GM12878 (cell line): ENCODE data around the gene GALNT18. TPM values are rescaled to one million over a fixed set of nuclear protein-coding genes. Genes with fewer than 3 reads are reported as not detected.

Source experiments
- ATAC-seq: fragments of 200-7000 bp; cut with Tn5 transposase; 3 replicates; pipeline ENCODE4 v1.9.1; 2020; ENCODE audit warnings: mild to moderate bottlenecking, moderate library complexity
- BruUV-seq: library from RNA; stranded (reverse); fragments of 400-500 nt; replicated peaks from 2 replicates; lab custom pipeline; 2021; lab: Mats Ljungman, UMichigan
- CTCF ChIA-PET: fragments of 300-600 bp; sonication (Branson Sonifier 250); formaldehyde crosslinking; extraction: SDS; loops from one replicate; lab custom pipeline; 2021; ENCODE audit warnings: inconsistent platforms; lab: Yijun Ruan, JAX
- POLR2A ChIA-PET: fragments of 350-600 bp; formaldehyde crosslinking; extraction: SDS; loops from one replicate; lab custom pipeline; 2021; ENCODE audit warnings: inconsistent platforms; lab: Charles Lee
- RAD21 ChIA-PET: fragments of 300-600 bp; sonication (Branson Sonifier 250); formaldehyde crosslinking; loops from one replicate; lab custom pipeline; 2023; ENCODE audit warnings: antibody characterized with exemption; ENCODE audit not compliant: unreplicated experiment; lab: Charles Lee
- SMC1A ChIA-PET: fragments of 300-600 bp; sonication (Branson Sonifier 250); formaldehyde crosslinking; loops from one replicate; lab custom pipeline; 2023; ENCODE audit not compliant: unreplicated experiment, uncharacterized antibody; lab: Charles Lee
- DNase-seq: peaks from one replicate; pipeline ENCODE4 v3.0.0-alpha.2; 2011; ENCODE audit warnings: low read depth, low spot score
- FAIRE-seq: peaks from 3 replicates; lab custom pipeline; 2011; peaks lifted over from hg19 to GRCh38; lab: Jason Lieb, UNC
- H2AFZ ChIP-seq: 2 replicates; pipeline ENCODE4 v1.6.0; 2011; ENCODE audit warnings: low read depth, low read length, control low read depth; ENCODE audit not compliant: control insufficient read depth
- H3K27ac ChIP-seq: 2 replicates; pipeline ENCODE4 v1.5.1; 2011; ENCODE audit warnings: control low read depth; ENCODE audit not compliant: control insufficient read depth, insufficient read depth
- H3K27me3 ChIP-seq, 2 experiments: replicated peaks in 1 of 2; 2 replicates each; pipeline versions ENCODE4 v1.6.0 to v1.6.1; 2011; ENCODE audit warnings: low read length in 1 of 2; ENCODE audit not compliant: control insufficient read depth in 2 of 2, insufficient read depth in 2 of 2
- H3K36me3 ChIP-seq, 2 experiments: 2 replicates each; pipeline ENCODE4 v1.5.1; 2011; ENCODE audit warnings: low read length in 1 of 2; ENCODE audit not compliant: control insufficient read depth in 2 of 2, insufficient read depth in 2 of 2
- H3K4me1 ChIP-seq: 2 replicates; pipeline ENCODE4 v1.6.1; 2011; ENCODE audit warnings: mild to moderate bottlenecking, low read length, moderate library complexity, mixed read lengths; ENCODE audit not compliant: control insufficient read depth, insufficient read depth
- H3K4me2 ChIP-seq: 2 replicates; pipeline ENCODE4 v1.6.0; 2011; ENCODE audit warnings: control low read depth; ENCODE audit not compliant: control insufficient read depth, insufficient read depth
- H3K4me3 ChIP-seq: fragments of 200-600 bp; sonication (generic); 2 replicates; pipeline ENCODE4 v1.5.1; 2016
- H3K79me2 ChIP-seq: 2 replicates; pipeline ENCODE4 v1.6.0; 2011; ENCODE audit warnings: low read length; ENCODE audit not compliant: control insufficient read depth, insufficient read depth
- H3K9ac ChIP-seq: 2 replicates; pipeline ENCODE4 v1.8.0; 2011; ENCODE audit warnings: low read length, control low read depth, mixed read lengths; ENCODE audit not compliant: control insufficient read depth, insufficient read depth
- H3K9me3 ChIP-seq: replicated peaks from 3 replicates; pipeline ENCODE4 v1.5.1; 2011; ENCODE audit warnings: mild to moderate bottlenecking, low read length; ENCODE audit not compliant: control insufficient read depth, insufficient read depth
- H4K20me1 ChIP-seq: 2 replicates; pipeline ENCODE4 v1.6.0; 2011; ENCODE audit not compliant: control insufficient read depth, insufficient read depth
- BRCA1 ChIP-seq: IDR thresholded peaks from 2 replicates; pipeline ENCODE4 v1.6.1; 2011; ENCODE audit warnings: low read depth, low read length, improper control_type of control experiment
- CBX3 ChIP-seq: fragments of 200-600 bp; sonication (generic); IDR thresholded peaks from 2 replicates; pipeline ENCODE4 v1.6.1; 2016; ENCODE audit warnings: low read depth, borderline replicate concordance
- DPF2 ChIP-seq: fragments of 450-650 bp; IDR thresholded peaks from 2 replicates; pipeline ENCODE4 v1.6.1; 2017; ENCODE audit warnings: mild to moderate bottlenecking
- FOXM1 ChIP-seq: IDR thresholded peaks from 2 replicates; pipeline ENCODE4 v1.6.1; 2012; ENCODE audit warnings: low read depth, mild to moderate bottlenecking, inconsistent platforms, low read length, moderate library complexity
- HDAC6 ChIP-seq: fragments of 200-600 bp; sonication (generic); IDR thresholded peaks from one replicate; pipeline ENCODE4 v1.8.0; 2017; ENCODE audit warnings: antibody characterized with exemption; ENCODE audit not compliant: unreplicated experiment
- IKZF2 ChIP-seq, 2 experiments: fragments of 450-650 bp; IDR thresholded peaks; 2 replicates each; pipeline ENCODE4 v1.6.1; 2017; ENCODE audit warnings: mild to moderate bottlenecking in 2 of 2, moderate library complexity in 2 of 2
- MEF2A ChIP-seq: IDR thresholded peaks from 2 replicates; pipeline ENCODE4 v1.6.1; 2011; ENCODE audit warnings: low read depth, mild to moderate bottlenecking, low read length, moderate library complexity; ENCODE audit not compliant: insufficient read depth
- MXI1 ChIP-seq: fragments of 150-350 bp; IDR thresholded peaks from 2 replicates; pipeline ENCODE4 v1.6.1; 2011; ENCODE audit warnings: low read depth, mild to moderate bottlenecking, inconsistent platforms, low read length, improper control_type of control experiment
- NRF1 ChIP-seq: conservative IDR thresholded peaks from 2 replicates; pipeline ENCODE4 v1.6.1; 2011; ENCODE audit warnings: mild to moderate bottlenecking, low read depth, low read length, improper control_type of control experiment
- PML ChIP-seq: IDR thresholded peaks from 2 replicates; pipeline ENCODE4 v1.6.1; 2012; ENCODE audit warnings: low read length, inconsistent platforms
- POU2F2 ChIP-seq: IDR thresholded peaks from 3 replicates; pipeline ENCODE4 v1.6.1; 2011; ENCODE audit warnings: low read depth, mild to moderate bottlenecking, low read length, borderline replicate concordance
- RAD51 ChIP-seq: fragments of 450-650 bp; IDR thresholded peaks from 2 replicates; pipeline ENCODE4 v1.6.1; 2016; ENCODE audit warnings: moderate library complexity, mild to moderate bottlenecking, inconsistent platforms
- SIX5 ChIP-seq: IDR thresholded peaks from 2 replicates; pipeline ENCODE4 v1.6.1; 2011; ENCODE audit warnings: mild to moderate bottlenecking, low read depth, low read length, moderate library complexity; ENCODE audit not compliant: severe bottlenecking
- SRF ChIP-seq, 2 experiments: IDR thresholded peaks; 2 replicates each; pipeline ENCODE4 v1.6.1; 2011; ENCODE audit warnings: low read depth in 2 of 2, low read length in 2 of 2, mild to moderate bottlenecking in 1 of 2, moderate library complexity in 1 of 2
- YBX1 ChIP-seq: fragments of 450-650 bp; IDR thresholded peaks from 2 replicates; pipeline ENCODE4 v1.6.1; 2016; ENCODE audit warnings: antibody characterized with exemption
- WGBS: methylation state at CpG from one replicate; pipeline ENCODE4 v1.1.6; 2016; ENCODE audit warnings: low lambda C conversion rate; ENCODE audit not compliant: insufficient replicate concordance, insufficient coverage; ENCODE audit errors: missing lambda C conversion rate; 5-methylcytosine and 5-hydroxymethylcytosine counted together
- in situ Hi-C: fragments of 300-500 bp; cut with MboI; formaldehyde crosslinking; loops from 9 replicates; pipeline ENCODE4 v1.14.3; 2018; ENCODE audit warnings: mixed read lengths
- intact Hi-C: fragments of 100-400 bp; cut with micrococcal nuclease; formaldehyde crosslinking; loops from one replicate; pipeline ENCODE4 v1.14.2; 2022; ENCODE audit not compliant: unreplicated experiment
- polyA plus RNA-seq, 11 experiments: library from polyadenylated mRNA; depleted of rRNA in 4 of 11; unstranded in 6 of 11; stranded (reverse) in 5 of 11; fragments of >200 nt; fragmentation: Nextera tagmentation in 4 of 11; fragmentation: Illumina TruSeq in 1 of 11; extraction: Ambion mirVana in 4 of 11; extraction: Trizol in 1 of 11; gene quantifications; 1 replicate in 1 of 11; 2 replicates in 10 of 11; pipeline versions ENCODE4 v1.2.1 to v1.2.3, GENCODE V29; 2011 to 2016; ENCODE audit warnings: inconsistent platforms in 2 of 11, missing spikeins in 2 of 11, low read depth in 1 of 11
- total RNA-seq, 4 experiments: library from RNA; depleted of rRNA in 3 of 4; stranded (reverse); fragments of >200 nt in 3 of 4; fragmentation: Illumina TruSeq in 1 of 4; extraction: Trizol in 1 of 4; gene quantifications; 2 replicates each; pipeline versions ENCODE4 v1.2.1 to v1.2.3, GENCODE V29; 2013 to 2021
- TF ChIP-seq, protein P1 (sequence below): fragments of 150-350 bp; IDR thresholded peaks from 2 replicates; pipeline ENCODE4 v1.6.1; 2014; ENCODE audit warnings: mild to moderate bottlenecking, low read depth, low read length
- TF ChIP-seq, protein P2 (sequence below): IDR thresholded peaks from 2 replicates; pipeline ENCODE4 v1.6.1; 2011; ENCODE audit warnings: mild to moderate bottlenecking, low read depth, low read length, moderate library complexity; ENCODE audit not compliant: insufficient replicate concordance

Gene GALNT18
- total and polyA plus RNA-seq, 10 of the 15 experiments (the other 5 are each of a cell fraction or from before 2014, with no cell fraction given), result 1.2 to 14.2 (median 6.3) TPM

DNA sequence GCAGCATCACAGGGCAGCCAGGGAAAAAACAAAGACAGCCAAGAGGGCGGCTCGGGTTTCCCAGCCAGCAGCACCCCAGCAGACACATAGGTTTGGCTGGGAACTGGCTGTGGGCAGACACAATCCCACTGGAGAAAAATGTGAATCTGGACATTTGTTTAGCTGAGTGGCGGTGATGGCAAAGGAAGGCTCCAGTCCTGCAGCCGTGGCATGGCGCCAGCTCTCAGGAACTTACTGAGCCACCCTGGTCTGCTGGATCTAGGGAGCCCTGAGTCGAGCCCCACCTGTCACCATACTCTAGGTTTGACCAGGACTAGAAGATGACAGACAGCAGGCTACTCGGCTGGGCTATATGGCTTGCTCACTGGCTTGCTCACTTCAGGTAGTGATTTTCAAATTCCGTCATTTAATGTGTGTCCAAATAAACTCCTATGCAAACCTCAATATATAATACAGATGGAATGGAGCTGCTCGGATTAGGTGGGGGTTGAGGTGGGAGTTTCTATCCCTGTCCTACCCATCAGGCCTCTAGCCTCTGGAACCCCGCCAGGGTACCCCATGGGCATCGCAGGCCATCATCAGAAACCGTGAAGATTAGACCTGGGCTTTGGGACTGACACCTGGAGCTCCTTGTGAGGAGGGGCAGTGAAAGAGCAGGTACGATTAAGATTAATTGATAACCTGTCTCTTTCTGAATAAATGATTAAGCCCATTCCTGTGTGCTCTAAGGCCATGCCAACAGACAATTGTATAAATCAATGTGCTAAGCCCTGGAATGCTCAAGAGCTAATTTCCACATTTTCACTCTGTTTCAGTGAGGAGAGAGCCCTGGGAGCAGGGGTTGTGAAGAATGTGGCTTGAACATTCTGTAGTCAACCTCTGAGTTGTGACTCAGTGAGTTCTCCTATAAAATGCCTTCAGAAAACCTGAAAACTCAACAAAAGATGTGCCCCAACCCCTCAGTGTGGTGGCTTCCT lies 42.5 kb downstream of the GALNT18 start:
- H3K27me3 ChIP-seq, result no peaks in the 10 kb centered on the region
- DNase-seq, result no peak
- H3K4me1 ChIP-seq, result no peaks in the 10 kb centered on the region
- no peaks in the 10 kb centered on the region for H3K36me3 ChIP-seq
- H2AFZ ChIP-seq, result no peak overlapping the region
- ChIA-PET RAD21 (no interaction called here), POLR2A (no interaction called here), SMC1A (no interaction called here), CTCF (no interaction called here)
- no peak for FAIRE-seq
- H3K4me3 ChIP-seq, result no peak overlapping the region
- no TSS peak for BruUV-seq
- H3K4me2 ChIP-seq, result no peak overlapping the region
- H3K9me3 ChIP-seq, result no peaks in the 10 kb centered on the region
- 59% methylated on average over 13 of the region's 13 CpGs for WGBS
- no peak overlapping the region for H3K9ac ChIP-seq
- TF ChIP-seq POU2F2 (no peak), NRF1 (no peak), RAD51 (no peak), SIX5 (no peak), FOXM1 (no peak), PML (no peak), DPF2 (no peak), SRF (IDR thresholded peaks at IDR 0.05; ENCODE audit: low read depth in 2 of 2, low read length in 2 of 2) (no peak), BRCA1 (no peak), MEF2A (no peak), CBX3 (no peak), IKZF2 (IDR thresholded peaks at IDR 0.05) (no peak), YBX1 (no peak), MXI1 (no peak), HDAC6 (no peak)
- TF ChIP-seq, protein P1, sequence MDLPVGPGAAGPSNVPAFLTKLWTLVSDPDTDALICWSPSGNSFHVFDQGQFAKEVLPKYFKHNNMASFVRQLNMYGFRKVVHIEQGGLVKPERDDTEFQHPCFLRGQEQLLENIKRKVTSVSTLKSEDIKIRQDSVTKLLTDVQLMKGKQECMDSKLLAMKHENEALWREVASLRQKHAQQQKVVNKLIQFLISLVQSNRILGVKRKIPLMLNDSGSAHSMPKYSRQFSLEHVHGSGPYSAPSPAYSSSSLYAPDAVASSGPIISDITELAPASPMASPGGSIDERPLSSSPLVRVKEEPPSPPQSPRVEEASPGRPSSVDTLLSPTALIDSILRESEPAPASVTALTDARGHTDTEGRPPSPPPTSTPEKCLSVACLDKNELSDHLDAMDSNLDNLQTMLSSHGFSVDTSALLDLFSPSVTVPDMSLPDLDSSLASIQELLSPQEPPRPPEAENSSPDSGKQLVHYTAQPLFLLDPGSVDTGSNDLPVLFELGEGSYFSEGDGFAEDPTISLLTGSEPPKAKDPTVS, result no peak
- TF ChIP-seq, protein P2, sequence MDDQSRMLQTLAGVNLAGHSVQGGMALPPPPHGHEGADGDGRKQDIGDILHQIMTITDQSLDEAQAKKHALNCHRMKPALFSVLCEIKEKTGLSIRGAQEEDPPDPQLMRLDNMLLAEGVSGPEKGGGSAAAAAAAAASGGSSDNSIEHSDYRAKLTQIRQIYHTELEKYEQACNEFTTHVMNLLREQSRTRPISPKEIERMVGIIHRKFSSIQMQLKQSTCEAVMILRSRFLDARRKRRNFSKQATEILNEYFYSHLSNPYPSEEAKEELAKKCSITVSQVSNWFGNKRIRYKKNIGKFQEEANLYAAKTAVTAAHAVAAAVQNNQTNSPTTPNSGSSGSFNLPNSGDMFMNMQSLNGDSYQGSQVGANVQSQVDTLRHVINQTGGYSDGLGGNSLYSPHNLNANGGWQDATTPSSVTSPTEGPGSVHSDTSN, result no peak
- no peak for ATAC-seq
- no peak overlapping the region for H3K27ac ChIP-seq
- in situ Hi-C loops, result no loop called here
- H3K79me2 ChIP-seq, result no peaks in the 10 kb centered on the region
- H4K20me1 ChIP-seq, result no peaks in the 10 kb centered on the region
- intact Hi-C loops, result no loop called here
